GM12875 (cell line): ENCODE measurements around the gene ZNF410.

ENCODE experiments used
- H3K4me3 ChIP-seq: one replicate; pipeline ENCODE4 v1.5.1; 2011; ENCODE audit warnings: low read depth, low read length, control low read depth
- TF ChIP-seq, protein P1 (sequence below): IDR thresholded peaks from 2 replicates; pipeline ENCODE4 v1.5.1; 2011; ENCODE audit warnings: low read depth, mild to moderate bottlenecking, control low read depth, inconsistent platforms, low read length, moderate library complexity, borderline replicate concordance; ENCODE audit not compliant: insufficient read depth

The ZNF410 gene

DNA sequence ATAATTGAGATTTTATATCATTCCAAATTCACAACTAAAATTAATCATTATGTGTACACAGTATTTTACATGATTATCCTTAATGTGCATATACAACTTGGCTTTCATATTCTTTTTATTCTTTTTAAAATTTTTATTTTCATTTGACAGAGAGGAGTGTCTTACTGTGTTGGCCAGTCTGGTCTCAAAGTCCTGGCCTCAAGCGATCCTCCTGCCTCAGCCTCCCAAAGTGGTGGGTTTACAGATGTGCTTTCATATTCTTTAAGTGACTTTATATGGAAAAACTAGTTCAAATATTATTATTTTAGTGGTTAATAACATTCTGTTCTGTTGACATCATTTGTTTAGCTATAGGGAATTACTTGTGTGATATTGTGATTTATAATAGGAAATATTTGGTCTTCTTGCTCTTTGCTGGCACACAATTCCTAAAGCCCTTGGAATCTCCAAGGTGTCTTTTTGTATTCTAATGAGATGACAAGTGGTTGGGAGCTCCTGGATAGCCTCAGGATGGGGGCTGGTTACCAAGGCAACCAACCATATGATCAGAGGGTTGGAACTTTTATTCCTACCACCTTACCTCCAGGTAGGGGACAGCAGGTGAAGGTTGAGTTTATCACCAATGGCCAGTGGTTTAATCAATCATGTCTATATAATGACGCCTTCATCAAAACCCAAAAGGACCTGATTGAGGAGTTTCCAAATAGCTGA, 16.0 kb upstream of the ZNF410 start:
- TF ChIP-seq, protein P1, sequence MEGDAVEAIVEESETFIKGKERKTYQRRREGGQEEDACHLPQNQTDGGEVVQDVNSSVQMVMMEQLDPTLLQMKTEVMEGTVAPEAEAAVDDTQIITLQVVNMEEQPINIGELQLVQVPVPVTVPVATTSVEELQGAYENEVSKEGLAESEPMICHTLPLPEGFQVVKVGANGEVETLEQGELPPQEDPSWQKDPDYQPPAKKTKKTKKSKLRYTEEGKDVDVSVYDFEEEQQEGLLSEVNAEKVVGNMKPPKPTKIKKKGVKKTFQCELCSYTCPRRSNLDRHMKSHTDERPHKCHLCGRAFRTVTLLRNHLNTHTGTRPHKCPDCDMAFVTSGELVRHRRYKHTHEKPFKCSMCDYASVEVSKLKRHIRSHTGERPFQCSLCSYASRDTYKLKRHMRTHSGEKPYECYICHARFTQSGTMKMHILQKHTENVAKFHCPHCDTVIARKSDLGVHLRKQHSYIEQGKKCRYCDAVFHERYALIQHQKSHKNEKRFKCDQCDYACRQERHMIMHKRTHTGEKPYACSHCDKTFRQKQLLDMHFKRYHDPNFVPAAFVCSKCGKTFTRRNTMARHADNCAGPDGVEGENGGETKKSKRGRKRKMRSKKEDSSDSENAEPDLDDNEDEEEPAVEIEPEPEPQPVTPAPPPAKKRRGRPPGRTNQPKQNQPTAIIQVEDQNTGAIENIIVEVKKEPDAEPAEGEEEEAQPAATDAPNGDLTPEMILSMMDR: no peak
- H3K4me3 ChIP-seq: no peak overlapping the region

DNA sequence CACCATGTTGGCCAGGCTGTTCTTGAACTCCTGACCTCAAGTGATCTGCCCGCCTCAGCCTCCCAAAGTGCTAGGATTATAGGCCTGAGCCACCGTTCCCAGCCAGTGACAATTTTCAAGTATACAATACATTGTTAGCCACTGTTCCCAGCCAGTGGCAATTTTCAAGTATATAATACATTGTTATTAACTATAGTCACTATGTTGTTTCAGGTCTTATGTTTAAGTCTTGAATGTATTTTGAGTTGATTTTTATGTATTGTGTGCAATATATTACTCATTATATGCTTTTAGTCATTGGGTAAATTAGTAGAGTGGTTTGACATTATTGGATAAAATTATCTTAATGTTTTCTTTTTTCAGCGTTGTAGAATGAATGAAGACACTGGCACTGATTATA, 13.0 kb upstream of the ZNF410 start:
- H3K4me3 ChIP-seq: no peak overlapping the region
- TF ChIP-seq, protein P1: no peak

GRCh38 chr14:73877790-73878189, 8.9 kb upstream of the ZNF410 start:
- H3K4me3 ChIP-seq: no peak overlapping the region
- TF ChIP-seq, protein P1: no peak

DNA sequence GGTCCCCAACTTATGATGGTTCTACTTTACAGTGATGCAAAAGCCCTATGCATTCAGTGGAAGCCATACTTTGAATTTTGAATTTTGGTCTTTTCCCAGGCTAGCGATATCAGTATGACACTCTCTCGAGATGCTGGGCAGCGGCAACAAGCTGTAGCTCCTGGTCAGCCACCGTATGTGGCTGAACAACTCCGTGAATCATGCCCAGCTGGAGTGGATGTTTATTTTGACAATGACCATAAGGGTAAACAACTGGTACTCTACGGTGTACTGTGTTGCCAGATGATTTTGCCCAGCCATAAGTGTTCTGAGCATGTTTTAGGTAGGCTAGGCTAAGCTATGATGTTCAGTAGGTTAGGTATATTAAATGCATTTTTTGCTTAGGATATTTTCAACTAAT, 8.2 kb upstream of the ZNF410 start:
- TF ChIP-seq, protein P1: no peak

DNA sequence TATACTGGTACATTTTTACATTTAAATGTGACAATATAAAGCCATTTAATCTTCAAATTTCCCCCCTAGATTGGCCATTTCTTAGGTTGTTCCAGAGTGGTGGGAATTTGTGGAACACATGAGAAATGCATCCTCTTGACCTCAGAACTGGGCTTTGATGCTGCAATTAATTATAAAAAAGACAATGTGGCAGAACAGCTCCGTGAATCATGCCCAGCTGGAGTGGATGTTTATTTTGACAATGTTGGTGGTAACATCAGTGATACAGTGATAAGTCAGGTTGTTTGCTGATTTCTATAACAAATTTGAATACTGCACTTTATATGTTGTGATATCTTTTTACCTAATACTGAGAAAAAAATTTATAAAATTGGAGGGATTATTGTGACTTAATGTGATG, 7.6 kb upstream of the ZNF410 start:
- TF ChIP-seq, protein P1: no peak

More for the DNA sequence above, 8.2 kb upstream of the ZNF410 start:
- H3K4me3 ChIP-seq: no peak overlapping the region

GRCh38 chr14:73884438-73885190, 2.0 kb upstream of the ZNF410 start:
- TF ChIP-seq, protein P1: no peak
- H3K4me3 ChIP-seq: no peak overlapping the region

More for the DNA sequence above, 7.6 kb upstream of the ZNF410 start:
- no peak overlapping the region for H3K4me3 ChIP-seq

GRCh38 chr14:73887318-73887616, 608 bp downstream of the ZNF410 start:
- H3K4me3 ChIP-seq: peak overlapping the region; percentile 85
- TF ChIP-seq, protein P1: no peak
